CD4-positive, alpha-beta memory T cell (primary cell): ENCODE data around the gene NEDD4. TPM values are rescaled to one million over a fixed set of nuclear protein-coding genes. Genes with fewer than 3 reads are reported as not detected.
"Not testable (repeated sequence)": the region's sequence is repeated elsewhere in the genome, so short reads cannot be mapped to it uniquely, and the experiment has no call there.

ENCODE experiments used
- CTCF ChIA-PET: fragments of 350-600 bp; sonication (Branson Sonifier 250); formaldehyde crosslinking; loops from one replicate; lab custom pipeline; 2021; ENCODE audit warnings: inconsistent platforms; ENCODE audit not compliant: partially characterized antibody; lab: Charles Lee
- POLR2A ChIA-PET: fragments of 350-600 bp; sonication (Branson Sonifier 250); formaldehyde crosslinking; loops from one replicate; lab custom pipeline; 2021; ENCODE audit not compliant: partially characterized antibody; lab: Charles Lee
- DNase-seq, 5 donors: peaks; one replicate each; pipeline versions ENCODE4 v3.0.0 to v3.0.0-alpha.2; 2020 to 2022; ENCODE audit warnings: mixed read lengths in 1 of 5
- H3K27ac ChIP-seq: one replicate; pipeline ENCODE4 v1.7.0; 2013; ENCODE audit warnings: low read depth, low read length
- H3K27me3 ChIP-seq: 2 replicates; pipeline ENCODE4 v1.7.0; 2013; ENCODE audit warnings: mild to moderate bottlenecking, low read length, moderate library complexity; ENCODE audit not compliant: insufficient read depth
- H3K36me3 ChIP-seq: 2 replicates; pipeline ENCODE4 v1.7.0; 2013; ENCODE audit warnings: mild to moderate bottlenecking, low read length, moderate library complexity; ENCODE audit not compliant: insufficient read depth
- H3K4me1 ChIP-seq: 2 replicates; pipeline ENCODE4 v1.7.0; 2013; ENCODE audit warnings: mild to moderate bottlenecking, low read length, moderate library complexity; ENCODE audit not compliant: insufficient read depth
- H3K4me3 ChIP-seq, 2 donors: one replicate each; pipeline ENCODE4 v1.7.0; 2013; ENCODE audit warnings: low read length in 2 of 2, mild to moderate bottlenecking in 1 of 2
- H3K9me3 ChIP-seq, 2 donors: one replicate each; pipeline ENCODE4 v1.7.0; 2013; ENCODE audit warnings: low read length in 2 of 2, control low read depth in 1 of 2; ENCODE audit not compliant: control insufficient read depth in 1 of 2
- H3K27ac Mint-ChIP-seq, 7 donors: one replicate each; pipeline ENCODE4 v1.8.0; 2020 to 2021; ENCODE audit warnings: mixed read lengths in 7 of 7, mild to moderate bottlenecking in 6 of 7, inconsistent platforms in 3 of 7, moderate library complexity in 3 of 7
- H3K27me3 Mint-ChIP-seq, 2 donors: one replicate each; pipeline ENCODE4 v1.8.0; 2020 to 2021; ENCODE audit warnings: mixed read lengths in 2 of 2
- H3K36me3 Mint-ChIP-seq, 2 donors: one replicate each; pipeline ENCODE4 v1.8.0; 2020 to 2021; ENCODE audit warnings: mixed read lengths in 2 of 2, inconsistent platforms in 1 of 2, mild to moderate bottlenecking in 1 of 2
- H3K4me1 Mint-ChIP-seq, 4 donors: one replicate each; pipeline ENCODE4 v1.8.0; 2020 to 2021; ENCODE audit warnings: mixed read lengths in 4 of 4, mild to moderate bottlenecking in 1 of 4
- H3K4me3 Mint-ChIP-seq, 8 donors: one replicate each; pipeline ENCODE4 v1.8.0; 2020 to 2021; ENCODE audit warnings: mixed read lengths in 8 of 8, mild to moderate bottlenecking in 7 of 8, moderate library complexity in 6 of 8, inconsistent platforms in 3 of 8
- H3K9me3 Mint-ChIP-seq, 8 donors: one replicate each; pipeline ENCODE4 v1.8.0; 2020 to 2021; ENCODE audit warnings: mixed read lengths in 8 of 8, mild to moderate bottlenecking in 5 of 8, inconsistent platforms in 3 of 8, moderate library complexity in 1 of 8
- intact Hi-C: fragments of 100-400 bp; cut with micrococcal nuclease; formaldehyde crosslinking; loops from one replicate; pipeline ENCODE4 v1.15.1; 2023
- polyA plus RNA-seq, 2 donors: library from polyadenylated mRNA; unstranded; fragments of 300-500 nt; fragmentation: Illumina TruSeq; gene quantifications; one replicate each; pipeline ENCODE4 v1.2.3, GENCODE V29; 2021
- total RNA-seq, 2 experiments: library from RNA; stranded (reverse); gene quantifications; one replicate each; pipeline ENCODE4 v1.2.3, GENCODE V29; 2021

The NEDD4 gene
- total and polyA plus RNA-seq, 4 experiments from 2014 or later, result 3.7 to 5.8 (median 4.7) TPM

DNA sequence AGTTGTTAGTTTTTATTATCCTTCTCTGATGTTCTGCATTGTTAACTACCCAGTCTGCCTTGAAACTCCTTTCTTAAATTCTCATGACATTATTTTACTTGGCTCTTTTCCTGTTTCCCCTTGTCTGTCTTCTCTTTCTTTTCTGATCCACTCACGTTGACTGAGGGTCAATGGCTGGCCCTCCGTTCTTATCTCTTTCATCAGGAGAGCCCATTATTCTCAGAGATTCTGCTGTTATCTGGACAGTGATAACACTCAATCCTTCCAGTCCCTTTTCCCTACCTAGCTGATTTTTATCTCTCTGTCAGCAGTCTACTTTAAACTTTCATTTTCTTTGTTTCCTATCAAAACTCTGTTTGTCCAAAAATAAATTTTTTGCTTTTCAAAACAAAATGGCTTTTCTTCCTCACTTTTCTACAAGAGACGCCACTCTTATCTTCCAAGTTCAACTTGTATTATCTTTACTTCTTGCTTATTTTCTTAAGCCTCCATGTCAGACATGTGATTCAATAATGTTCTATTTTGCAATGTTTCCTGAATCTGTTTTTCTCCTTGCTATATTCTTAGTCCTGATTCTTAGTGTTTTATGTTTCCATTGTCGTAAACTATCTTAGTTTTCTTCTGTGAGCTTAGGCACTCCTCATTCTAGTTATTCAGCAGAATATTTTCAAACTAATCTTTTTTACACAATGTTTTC lies 120.2 kb downstream of the NEDD4 start:
- no peaks in the 10 kb centered on the region for H3K9me3 ChIP-seq
- POLR2A ChIA-PET, result no interaction called here
- peak overlapping the region in 1 of 7 donors; percentile 60 for H3K27ac Mint-ChIP-seq
- DNase-seq, result no peak
- peaks cover 0 to 4% of the 10 kb centered on the region in 2 donors for H3K36me3 Mint-ChIP-seq
- no peaks in the 10 kb centered on the region for H3K4me1 ChIP-seq
- H3K4me3 Mint-ChIP-seq, result no peak overlapping the region
- intact Hi-C loops, result no loop called here
- H3K27me3 Mint-ChIP-seq, result no peaks in the 10 kb centered on the region
- CTCF ChIA-PET, result no interaction called here
- no peak overlapping the region for H3K27ac ChIP-seq
- no peaks in the 10 kb centered on the region for H3K27me3 ChIP-seq
- H3K4me3 ChIP-seq, result no peak overlapping the region
- H3K9me3 Mint-ChIP-seq, result peaks cover 0 to 2% (median 0%) of the 10 kb centered on the region in 8 donors
- peaks cover 0 to 3% (median 1%) of the 10 kb centered on the region in 4 donors for H3K4me1 Mint-ChIP-seq
- H3K36me3 ChIP-seq, result no peaks in the 10 kb centered on the region

DNA sequence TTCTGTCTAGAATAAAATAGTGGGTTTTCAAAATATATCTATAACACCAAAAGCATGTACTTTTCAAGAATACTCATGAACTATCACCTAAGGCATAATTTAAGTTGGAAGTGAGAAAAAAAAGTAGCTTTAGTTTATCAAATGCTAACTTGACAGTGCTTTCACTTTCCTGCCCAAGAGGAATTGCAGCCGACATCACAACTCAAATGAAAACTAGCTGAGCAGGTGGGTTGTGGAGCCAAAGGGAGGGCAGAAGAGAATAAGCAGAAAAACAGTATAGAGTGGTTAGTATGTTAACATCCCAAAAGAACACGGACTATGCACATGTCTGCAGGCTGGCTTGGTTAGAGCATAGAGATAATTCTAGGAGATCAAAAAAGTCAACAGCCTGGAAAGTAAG lies 120.9 kb downstream of the NEDD4 start:
- H3K36me3 Mint-ChIP-seq, result peaks cover 0 to 4% of the 10 kb centered on the region in 2 donors
- Histone ChIP-seq H3K4me3 (no peak overlapping the region), H3K9me3 (no peaks in the 10 kb centered on the region), H3K27ac (no peak overlapping the region), H3K27me3 (no peaks in the 10 kb centered on the region), H3K36me3 (no peaks in the 10 kb centered on the region), H3K4me1 (no peaks in the 10 kb centered on the region)
- H3K4me1 Mint-ChIP-seq, result peaks cover 0 to 3% (median 1%) of the 10 kb centered on the region in 4 donors
- ChIA-PET CTCF (no interaction called here), POLR2A (no interaction called here)
- no peak overlapping the region for H3K27ac Mint-ChIP-seq
- peaks cover 0 to 2% (median 0%) of the 10 kb centered on the region in 8 donors for H3K9me3 Mint-ChIP-seq
- intact Hi-C loops, result no loop called here
- H3K4me3 Mint-ChIP-seq, result no peak overlapping the region
- DNase-seq, result no peak
- H3K27me3 Mint-ChIP-seq, result no peaks in the 10 kb centered on the region

DNA sequence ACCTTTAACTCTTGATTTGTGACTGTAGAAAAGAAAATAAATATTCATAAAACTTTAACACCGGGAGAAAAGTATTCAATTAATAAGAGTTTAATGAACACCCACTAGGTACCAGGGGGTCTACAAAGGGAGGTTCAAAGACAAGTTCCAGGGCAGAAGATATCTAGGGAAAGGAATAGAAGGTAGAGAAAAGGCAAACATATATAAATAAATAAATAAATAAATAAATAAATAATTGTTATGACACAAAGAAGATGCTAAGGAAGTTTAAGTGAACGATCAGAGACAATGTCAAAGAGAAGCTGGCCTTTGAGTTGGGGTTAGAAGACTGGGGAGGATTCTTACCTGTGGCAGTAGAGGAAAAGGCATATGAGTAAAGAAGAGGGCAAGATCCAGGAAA lies 123.8 kb downstream of the NEDD4 start:
- Histone ChIP-seq H3K36me3 (no peaks in the 10 kb centered on the region), H3K4me3 (no peak overlapping the region), H3K9me3 (no peaks in the 10 kb centered on the region), H3K27ac (no peak overlapping the region), H3K27me3 (no peaks in the 10 kb centered on the region), H3K4me1 (no peaks in the 10 kb centered on the region)
- peaks cover 0 to 3% (median 1%) of the 10 kb centered on the region in 4 donors for H3K4me1 Mint-ChIP-seq
- no peak for DNase-seq
- ChIA-PET POLR2A (no interaction called here), CTCF (interaction anchor here (0.6 to 1.1 kb wide), 2 partner anchors 24 to 1289 kb away, joined by 4 to 5 read pairs; no protein-coding TSS in a partner anchor)
- no peaks in the 10 kb centered on the region for H3K27me3 Mint-ChIP-seq
- H3K9me3 Mint-ChIP-seq, result no peaks in the 10 kb centered on the region
- H3K27ac Mint-ChIP-seq, result no peak overlapping the region
- peaks cover 0 to 4% of the 10 kb centered on the region in 2 donors for H3K36me3 Mint-ChIP-seq
- H3K4me3 Mint-ChIP-seq, result no peak overlapping the region
- intact Hi-C loops, result no loop called here

DNA sequence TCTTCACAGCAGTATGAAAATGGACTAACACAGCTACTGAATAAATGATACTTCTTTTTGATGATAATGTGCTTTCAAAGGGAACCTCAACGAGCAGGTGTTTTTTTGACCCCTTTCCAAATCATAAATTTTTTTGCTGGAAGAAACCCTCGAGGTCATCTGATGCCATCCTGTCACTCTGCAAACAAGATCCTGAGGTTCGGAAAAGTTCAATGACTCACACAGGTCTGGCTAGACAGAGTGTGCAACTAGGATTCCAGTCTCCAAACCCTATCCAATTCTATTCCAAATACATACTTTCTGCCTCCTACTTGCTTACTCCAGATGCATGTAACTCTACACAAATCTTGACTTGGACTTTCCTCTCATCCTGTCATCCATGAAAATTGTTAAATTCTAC lies 124.7 kb downstream of the NEDD4 start:
- intact Hi-C loops, result no loop called here
- DNase-seq, result no peak
- Mint-ChIP-seq H3K4me3 (no peak overlapping the region), H3K27ac (no peak overlapping the region), H3K36me3 (peaks cover 0 to 4% of the 10 kb centered on the region in 2 donors), H3K9me3 (no peaks in the 10 kb centered on the region), H3K4me1 (peaks cover 0 to 3% (median 1%) of the 10 kb centered on the region in 4 donors), H3K27me3 (no peaks in the 10 kb centered on the region)
- no peaks in the 10 kb centered on the region for H3K27me3 ChIP-seq
- no peak overlapping the region for H3K4me3 ChIP-seq
- ChIA-PET CTCF (no interaction called here), POLR2A (no interaction called here)
- no peaks in the 10 kb centered on the region for H3K9me3 ChIP-seq
- no peaks in the 10 kb centered on the region for H3K4me1 ChIP-seq
- H3K36me3 ChIP-seq, result no peaks in the 10 kb centered on the region
- no peak overlapping the region for H3K27ac ChIP-seq

DNA sequence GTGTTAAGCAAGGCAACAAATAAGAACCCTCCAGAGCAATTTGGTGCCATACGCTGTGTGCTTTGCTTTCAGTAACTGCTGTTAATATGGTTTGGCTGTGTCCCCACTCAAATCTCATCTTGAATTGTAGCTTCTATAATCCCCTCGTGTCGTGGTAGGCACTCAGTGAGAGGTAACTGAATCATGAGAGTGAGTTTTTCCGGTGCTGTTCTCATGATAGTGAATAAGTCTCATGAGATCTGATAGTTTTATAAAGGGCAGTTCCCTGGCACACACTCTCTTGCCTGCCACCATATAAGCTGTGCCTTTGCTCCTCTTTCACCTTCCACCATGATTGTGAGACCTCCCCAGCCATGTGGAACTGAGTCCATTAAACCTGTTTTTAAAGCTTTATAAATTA lies 125.1 kb downstream of the NEDD4 start:
- not testable (repeated sequence) for H3K36me3 Mint-ChIP-seq

DNA sequence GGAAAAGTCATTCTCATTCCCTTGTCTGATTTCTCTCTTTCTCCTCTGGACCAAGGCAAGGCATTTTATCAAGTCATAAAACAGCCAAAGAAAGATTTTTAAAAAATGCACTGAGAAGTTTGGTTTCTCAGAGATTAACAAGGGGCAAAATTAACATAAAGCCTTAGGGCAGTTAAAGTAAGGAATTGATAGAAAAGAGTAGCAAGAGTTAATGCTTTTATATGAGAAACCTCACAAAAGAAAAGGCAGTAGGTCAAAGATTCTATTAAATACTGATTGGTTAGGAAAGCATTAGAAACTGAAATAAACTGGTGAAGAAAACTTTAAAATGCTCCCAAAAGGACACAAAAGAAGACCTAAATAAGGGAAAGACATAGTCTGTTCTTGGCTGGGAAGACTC lies 129.5 kb downstream of the NEDD4 start:
- H3K27me3 Mint-ChIP-seq, result no peaks in the 10 kb centered on the region
- no peaks in the 10 kb centered on the region for H3K36me3 ChIP-seq
- H3K36me3 Mint-ChIP-seq, result peaks cover 4 to 22% of the 10 kb centered on the region in 2 donors
- H3K9me3 ChIP-seq, result no peaks in the 10 kb centered on the region
- POLR2A ChIA-PET, result no interaction called here
- DNase-seq, result no peak
- H3K4me3 ChIP-seq, result no peak overlapping the region
- H3K4me1 Mint-ChIP-seq, result no peaks in the 10 kb centered on the region
- H3K4me3 Mint-ChIP-seq, result no peak overlapping the region
- H3K27ac Mint-ChIP-seq, result no peak overlapping the region
- no peaks in the 10 kb centered on the region for H3K9me3 Mint-ChIP-seq
- no peaks in the 10 kb centered on the region for H3K4me1 ChIP-seq
- intact Hi-C loops, result no loop called here
- CTCF ChIA-PET, result no interaction called here
- no peak overlapping the region for H3K27ac ChIP-seq
- no peaks in the 10 kb centered on the region for H3K27me3 ChIP-seq

More for the DNA sequence above, 125.1 kb downstream of the NEDD4 start:
- H3K9me3 ChIP-seq, CTCF ChIA-PET, H3K9me3 Mint-ChIP-seq, H3K36me3 ChIP-seq, H3K4me1 ChIP-seq, H3K27me3 Mint-ChIP-seq, H3K27ac Mint-ChIP-seq, intact Hi-C loops, H3K27me3 ChIP-seq, H3K4me1 Mint-ChIP-seq, POLR2A ChIA-PET, H3K27ac ChIP-seq, H3K4me3 Mint-ChIP-seq, DNase-seq, H3K4me3 ChIP-seq: not testable (repeated sequence)

DNA sequence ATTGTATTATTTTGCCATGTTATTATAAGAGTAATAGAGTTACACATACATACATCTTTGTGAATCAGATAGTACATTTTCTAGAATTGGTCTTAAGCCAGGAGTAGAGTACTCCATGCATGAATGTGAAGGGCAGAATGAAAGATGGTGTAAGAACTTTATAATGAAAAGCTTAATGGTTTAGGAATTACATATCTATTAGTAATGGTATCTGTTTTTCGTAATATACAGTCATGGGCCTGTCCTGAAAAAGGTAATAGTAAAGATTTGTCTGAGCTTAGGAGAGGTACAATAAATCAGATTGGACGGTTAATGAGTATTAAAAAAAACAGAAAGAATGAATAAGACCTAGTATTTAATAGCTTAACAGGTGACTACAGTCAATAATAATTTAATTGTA lies 132.3 kb downstream of the NEDD4 start:
- no peaks in the 10 kb centered on the region for H3K27me3 Mint-ChIP-seq

More for the DNA sequence above, 132.3 kb downstream of the NEDD4 start:
- H3K9me3 ChIP-seq, result no peaks in the 10 kb centered on the region
- no peak for DNase-seq
- H3K27ac ChIP-seq, result no peak overlapping the region
- Mint-ChIP-seq H3K9me3 (peaks cover 0 to 3% (median 0%) of the 10 kb centered on the region in 8 donors), H3K4me1 (no peaks in the 10 kb centered on the region), H3K27ac (peak overlapping the region in 1 of 7 donors; percentile 32), H3K36me3 (peaks cover 12 to 26% of the 10 kb centered on the region in 2 donors), H3K4me3 (no peak overlapping the region)
- no peaks in the 10 kb centered on the region for H3K27me3 ChIP-seq
- ChIA-PET CTCF (interaction anchor here (1.0 kb wide), 1 partner anchor 18 kb away, joined by 4 read pairs; no protein-coding TSS in a partner anchor), POLR2A (no interaction called here)
- no peaks in the 10 kb centered on the region for H3K4me1 ChIP-seq
- H3K4me3 ChIP-seq, result no peak overlapping the region
- intact Hi-C loops, result no loop called here
- H3K36me3 ChIP-seq, result no peaks in the 10 kb centered on the region
